Measurements from ENCODE around the gene HOXB9. TPM values are rescaled to one million over a fixed set of nuclear protein-coding genes. Genes with fewer than 3 reads are reported as not detected.

The HOXB9 gene
- polyA plus RNA-seq, 1 experiment, result not detected

DNA sequence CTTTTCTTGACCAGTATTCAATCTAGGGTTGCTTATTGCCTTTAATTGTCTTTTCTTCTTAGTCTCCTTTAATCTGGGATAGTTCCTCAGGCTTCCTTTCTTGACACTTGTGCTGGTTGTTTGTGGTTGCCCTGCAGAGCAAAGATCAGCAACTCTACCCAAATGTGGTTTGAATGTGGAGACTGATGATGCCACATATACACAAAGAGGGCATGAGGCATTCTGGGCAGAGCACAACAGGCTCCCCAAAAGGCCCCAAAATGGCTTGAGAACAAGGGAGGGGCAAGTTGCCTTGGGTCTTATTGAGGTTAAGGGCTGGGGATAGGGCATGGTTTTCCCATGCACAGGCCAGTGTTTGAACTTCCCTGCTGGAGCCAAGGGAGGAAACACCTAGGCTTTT is 29.8 kb upstream of the HOXB9 start:
- Histone ChIP-seq H3K36me3 (ENCODE audit: control insufficient read depth, insufficient read depth, low read length) (no peaks in the 10 kb centered on the region), H3K27me3 (ENCODE audit: control insufficient read depth, insufficient read depth, low read length) (peaks cover 6% of the 10 kb centered on the region), H3K4me3 (ENCODE audit: low read depth, low read length) (no peak overlapping the region)
- ChIA-PET CTCF (interaction anchor here (1.6 kb wide), 1 partner anchor 23 kb away, joined by 3 read pairs; no protein-coding TSS in a partner anchor), POLR2A (no interaction called here)
- TF ChIP-seq, protein P1, sequence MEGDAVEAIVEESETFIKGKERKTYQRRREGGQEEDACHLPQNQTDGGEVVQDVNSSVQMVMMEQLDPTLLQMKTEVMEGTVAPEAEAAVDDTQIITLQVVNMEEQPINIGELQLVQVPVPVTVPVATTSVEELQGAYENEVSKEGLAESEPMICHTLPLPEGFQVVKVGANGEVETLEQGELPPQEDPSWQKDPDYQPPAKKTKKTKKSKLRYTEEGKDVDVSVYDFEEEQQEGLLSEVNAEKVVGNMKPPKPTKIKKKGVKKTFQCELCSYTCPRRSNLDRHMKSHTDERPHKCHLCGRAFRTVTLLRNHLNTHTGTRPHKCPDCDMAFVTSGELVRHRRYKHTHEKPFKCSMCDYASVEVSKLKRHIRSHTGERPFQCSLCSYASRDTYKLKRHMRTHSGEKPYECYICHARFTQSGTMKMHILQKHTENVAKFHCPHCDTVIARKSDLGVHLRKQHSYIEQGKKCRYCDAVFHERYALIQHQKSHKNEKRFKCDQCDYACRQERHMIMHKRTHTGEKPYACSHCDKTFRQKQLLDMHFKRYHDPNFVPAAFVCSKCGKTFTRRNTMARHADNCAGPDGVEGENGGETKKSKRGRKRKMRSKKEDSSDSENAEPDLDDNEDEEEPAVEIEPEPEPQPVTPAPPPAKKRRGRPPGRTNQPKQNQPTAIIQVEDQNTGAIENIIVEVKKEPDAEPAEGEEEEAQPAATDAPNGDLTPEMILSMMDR (IDR thresholded peaks at IDR 0.05; ENCODE audit: insufficient read depth, low read depth, low read length), result no peak
- DNase-seq (ENCODE audit: low read depth), result no peak

DNA sequence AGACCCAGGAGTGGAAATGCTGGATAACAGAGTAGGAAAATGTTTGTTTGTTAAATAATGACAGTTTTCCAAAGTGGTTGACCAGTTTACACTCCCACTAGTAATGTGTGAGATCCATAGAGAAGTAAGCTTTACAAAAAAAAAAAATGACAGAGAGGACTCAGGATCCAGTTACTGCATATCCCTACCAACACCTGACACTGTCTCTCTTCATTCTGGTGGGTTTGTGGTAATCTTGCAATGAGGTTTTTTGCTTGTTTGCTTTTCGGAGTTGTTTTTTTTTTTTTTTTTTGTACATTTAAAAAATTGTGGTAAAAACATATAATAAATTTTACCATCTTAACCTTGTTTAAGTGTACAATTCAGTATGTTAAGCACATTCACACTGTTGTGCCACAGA is 23.6 kb upstream of the HOXB9 start:
- Histone ChIP-seq H3K27me3 (ENCODE audit: control insufficient read depth, insufficient read depth, low read length) (peaks cover 27% of the 10 kb centered on the region), H3K4me3 (ENCODE audit: low read depth, low read length) (no peak overlapping the region), H3K36me3 (ENCODE audit: control insufficient read depth, insufficient read depth, low read length) (no peaks in the 10 kb centered on the region)
- ChIA-PET POLR2A (no interaction called here), CTCF (interaction anchor here (1.0 kb wide), 1 partner anchor 22 kb away, joined by 3 read pairs; no protein-coding TSS in a partner anchor)
- DNase-seq (ENCODE audit: low read depth), result no peak
- TF ChIP-seq, protein P1 (IDR thresholded peaks at IDR 0.05; ENCODE audit: insufficient read depth, low read depth, low read length), result no peak

DNA sequence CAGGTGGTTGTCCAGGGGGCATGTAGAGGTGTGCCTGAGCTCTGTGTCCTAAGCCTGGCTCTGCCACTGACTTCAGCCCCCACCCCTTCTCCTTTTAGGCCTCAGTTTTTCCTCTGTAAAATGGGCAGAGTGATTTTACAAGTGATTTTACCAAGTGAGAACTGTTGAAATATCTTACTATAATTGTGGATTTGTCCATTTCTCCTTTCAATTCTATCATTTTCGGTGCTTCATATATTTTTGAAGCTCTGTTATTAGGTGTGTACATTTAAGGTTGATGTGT is 21.7 kb upstream of the HOXB9 start:
- DNase-seq (ENCODE audit: low read depth), result no peak
- POLR2A ChIA-PET, result no interaction called here

DNA sequence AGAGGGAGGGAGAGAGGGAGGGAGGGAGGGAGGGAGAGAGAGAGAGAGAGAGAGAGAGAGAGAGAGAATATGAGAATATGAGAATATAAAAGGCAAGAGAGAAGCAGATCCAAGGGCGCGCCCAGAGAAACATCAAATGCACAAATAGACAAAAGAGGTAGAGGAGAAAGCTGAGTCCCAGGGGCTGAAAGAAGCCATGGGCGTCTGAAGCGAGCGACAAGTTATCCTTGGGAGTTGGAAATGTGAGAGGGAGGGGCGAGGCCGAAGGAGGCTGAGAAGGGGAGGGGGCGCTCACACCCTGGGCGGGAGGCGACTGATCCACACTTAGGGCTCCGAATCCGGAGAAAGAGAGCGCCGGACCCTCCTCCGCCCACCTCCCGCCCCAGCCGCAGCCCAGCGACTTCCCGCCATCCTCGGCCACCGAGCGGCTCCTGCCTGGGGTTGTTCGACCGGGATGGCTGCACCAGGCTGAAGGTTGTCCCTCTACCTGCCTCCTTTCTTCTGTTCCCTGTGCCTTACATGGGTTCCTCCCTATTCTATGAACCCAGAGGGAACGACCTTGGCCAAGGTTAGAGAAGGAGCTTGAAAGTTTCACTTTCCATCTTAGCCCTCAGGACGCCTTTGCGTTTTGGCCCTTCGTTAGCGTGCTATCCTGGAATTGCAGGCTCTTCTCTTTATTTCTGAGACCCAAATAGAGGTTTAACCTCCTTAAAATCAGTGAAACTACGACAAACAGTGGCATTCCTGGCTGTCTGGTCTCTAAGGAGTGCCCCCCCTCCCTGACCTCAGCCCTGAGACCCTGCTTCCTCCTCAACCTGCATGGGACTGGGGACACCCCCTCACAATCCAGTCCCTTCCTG is 21.2 kb upstream of the HOXB9 start:
- DNase-seq (ENCODE audit: low read depth), result no peak
- CTCF ChIA-PET, result interaction anchor here (0.5 to 0.6 kb wide), 2 partner anchors 14 to 237 kb away, joined by 3 read pairs; no protein-coding TSS in a partner anchor

More for the DNA sequence above, 21.7 kb upstream of the HOXB9 start:
- TF ChIP-seq, protein P1 (IDR thresholded peaks at IDR 0.05; ENCODE audit: insufficient read depth, low read depth, low read length), result no peak
- Histone ChIP-seq H3K4me3 (ENCODE audit: low read depth, low read length) (no peak overlapping the region), H3K27me3 (ENCODE audit: control insufficient read depth, insufficient read depth, low read length) (peaks cover 39% of the 10 kb centered on the region), H3K36me3 (ENCODE audit: control insufficient read depth, insufficient read depth, low read length) (no peaks in the 10 kb centered on the region)
- CTCF ChIA-PET, result interaction anchor here (0.6 kb wide), 1 partner anchor 14 kb away, joined by 3 read pairs; no protein-coding TSS in a partner anchor

More for the DNA sequence above, 21.2 kb upstream of the HOXB9 start:
- POLR2A ChIA-PET, result no interaction called here
- peak overlapping the region; percentile 4 for H3K4me3 ChIP-seq (ENCODE audit: low read depth, low read length)
- TF ChIP-seq, protein P1 (IDR thresholded peaks at IDR 0.05; ENCODE audit: insufficient read depth, low read depth, low read length), result no peak
- no peaks in the 10 kb centered on the region for H3K36me3 ChIP-seq (ENCODE audit: control insufficient read depth, insufficient read depth, low read length)
- H3K27me3 ChIP-seq (ENCODE audit: control insufficient read depth, insufficient read depth, low read length), result peaks cover 45% of the 10 kb centered on the region

Data from BJ (cell line).